ENCODE measurements around the gene HYLS1. TPM values are rescaled to one million over a fixed set of nuclear protein-coding genes. Genes with fewer than 3 reads are reported as not detected.

Gene HYLS1
- total RNA-seq, 1 donor = 5.8 TPM

- TF ChIP-seq CTCF (IDR thresholded peaks at IDR 0.05; ENCODE audit: extremely low read depth, low read depth, low read length) = no peak
- no peak for DNase-seq (ENCODE audit: insufficient read length, low spot score, missing footprints)
- Histone ChIP-seq H3K9me3 (ENCODE audit: low read depth, low read length) (no peaks in the 10 kb centered on the region), H3K4me2 (ENCODE audit: insufficient read depth, low read length) (peak overlapping the region; percentile 33), H3K4me3 (ENCODE audit: insufficient read depth, low read length) (no peak overlapping the region), H3K36me3 (ENCODE audit: insufficient read depth, low read length) (peaks cover 25% of the 10 kb centered on the region), H4K20me1 (ENCODE audit: insufficient read depth, low read length) (peaks cover 13% of the 10 kb centered on the region), H3K27ac (ENCODE audit: low read depth, low read length) (peak overlapping the region; percentile 36), H3K79me2 (ENCODE audit: insufficient read depth, low read length) (peaks cover 66% of the 10 kb centered on the region), H3K27me3 (ENCODE audit: insufficient read depth, low read length) (no peaks in the 10 kb centered on the region), H2AFZ (ENCODE audit: low read length) (no peak overlapping the region), H3K4me1 (ENCODE audit: insufficient read depth, low read length) (peaks cover 27% of the 10 kb centered on the region)
Measured at GRCh38 chr11:125890447-125891100, 3.1 kb downstream of the HYLS1 start.

GRCh38 chr11:125892071-125892470 lies 4.6 kb downstream of the HYLS1 start:
- H3K4me1 ChIP-seq (ENCODE audit: insufficient read depth, low read length) = peaks cover 32% of the 10 kb centered on the region
- peak overlapping the region; percentile 31 for H3K27ac ChIP-seq (ENCODE audit: low read depth, low read length)
- peaks cover 81% of the 10 kb centered on the region for H3K79me2 ChIP-seq (ENCODE audit: insufficient read depth, low read length)
- TF ChIP-seq CTCF (IDR thresholded peaks at IDR 0.05; ENCODE audit: extremely low read depth, low read depth, low read length) = no peak
- H3K27me3 ChIP-seq (ENCODE audit: insufficient read depth, low read length) = no peaks in the 10 kb centered on the region
- H3K4me2 ChIP-seq (ENCODE audit: insufficient read depth, low read length) = peak overlapping the region; percentile 10
- no peak for DNase-seq (ENCODE audit: insufficient read length, low spot score, missing footprints)
- no peak overlapping the region for H3K4me3 ChIP-seq (ENCODE audit: insufficient read depth, low read length)
- peaks cover 26% of the 10 kb centered on the region for H3K36me3 ChIP-seq (ENCODE audit: insufficient read depth, low read length)
- H3K9me3 ChIP-seq (ENCODE audit: low read depth, low read length) = no peaks in the 10 kb centered on the region
- H2AFZ ChIP-seq (ENCODE audit: low read length) = no peak overlapping the region
- peaks cover 13% of the 10 kb centered on the region for H4K20me1 ChIP-seq (ENCODE audit: insufficient read depth, low read length)

GRCh38 chr11:125892994-125893393 lies 5.5 kb downstream of the HYLS1 start:
- peaks cover 26% of the 10 kb centered on the region for H3K36me3 ChIP-seq (ENCODE audit: insufficient read depth, low read length)
- H3K27ac ChIP-seq (ENCODE audit: low read depth, low read length) = peak overlapping the region; percentile 31
- no peak overlapping the region for H3K4me3 ChIP-seq (ENCODE audit: insufficient read depth, low read length)
- no peaks in the 10 kb centered on the region for H3K9me3 ChIP-seq (ENCODE audit: low read depth, low read length)
- H3K4me1 ChIP-seq (ENCODE audit: insufficient read depth, low read length) = peaks cover 32% of the 10 kb centered on the region
- peaks cover 88% of the 10 kb centered on the region for H3K79me2 ChIP-seq (ENCODE audit: insufficient read depth, low read length)
- H4K20me1 ChIP-seq (ENCODE audit: insufficient read depth, low read length) = peaks cover 13% of the 10 kb centered on the region
- DNase-seq (ENCODE audit: insufficient read length, low spot score, missing footprints) = no peak
- no peak overlapping the region for H3K4me2 ChIP-seq (ENCODE audit: insufficient read depth, low read length)
- TF ChIP-seq CTCF (IDR thresholded peaks at IDR 0.05; ENCODE audit: extremely low read depth, low read depth, low read length) = no peak
- H2AFZ ChIP-seq (ENCODE audit: low read length) = no peak overlapping the region
- H3K27me3 ChIP-seq (ENCODE audit: insufficient read depth, low read length) = no peaks in the 10 kb centered on the region

GRCh38 chr11:125901872-125902271 lies 14.4 kb downstream of the HYLS1 start:
- peaks cover 28% of the 10 kb centered on the region for H3K27me3 ChIP-seq (ENCODE audit: insufficient read depth, low read length)
- no peak overlapping the region for H2AFZ ChIP-seq (ENCODE audit: low read length)
- H3K27ac ChIP-seq (ENCODE audit: low read depth, low read length) = no peak overlapping the region
- H3K9me3 ChIP-seq (ENCODE audit: low read depth, low read length) = no peaks in the 10 kb centered on the region
- peak overlapping the region; percentile 34 for H3K4me2 ChIP-seq (ENCODE audit: insufficient read depth, low read length)
- H3K79me2 ChIP-seq (ENCODE audit: insufficient read depth, low read length) = peaks cover 41% of the 10 kb centered on the region
- peaks cover 12% of the 10 kb centered on the region for H3K4me1 ChIP-seq (ENCODE audit: insufficient read depth, low read length)
- peak; percentile 48 for DNase-seq (ENCODE audit: insufficient read length, low spot score, missing footprints)
- no peak overlapping the region for H3K4me3 ChIP-seq (ENCODE audit: insufficient read depth, low read length)
- no peaks in the 10 kb centered on the region for H4K20me1 ChIP-seq (ENCODE audit: insufficient read depth, low read length)
- H3K36me3 ChIP-seq (ENCODE audit: insufficient read depth, low read length) = peaks cover 18% of the 10 kb centered on the region
- TF ChIP-seq CTCF (IDR thresholded peaks at IDR 0.05; ENCODE audit: extremely low read depth, low read depth, low read length) = no peak
